Mucosa of descending colon (tissue), 3 donors: Measurements from ENCODE around the gene ACHE. TPM values are rescaled to one million over a fixed set of nuclear protein-coding genes. Genes with fewer than 3 reads are reported as not detected.

Source experiments
- ATAC-seq: fragments of 200-7000 bp; cut with Tn5 transposase; one replicate; pipeline ENCODE4 v1.9.1; 2020; ENCODE audit warnings: mild to moderate bottlenecking, moderate library complexity
- DNase-seq, 3 donors: peaks; one replicate each; pipeline ENCODE4 v3.0.0-alpha.2; 2020
- H3K36me3 ChIP-seq: fragments of 200-600 bp; one replicate; pipeline ENCODE4 v1.8.0; 2021; ENCODE audit warnings: low read depth, mild to moderate bottlenecking
- H3K4me1 ChIP-seq: fragments of 200-600 bp; one replicate; pipeline ENCODE4 v1.8.0; 2021; ENCODE audit warnings: low read depth, mild to moderate bottlenecking
- H3K4me3 ChIP-seq: fragments of 200-600 bp; one replicate; pipeline ENCODE4 v1.8.0; 2021; ENCODE audit warnings: mild to moderate bottlenecking
- H3K9me3 ChIP-seq: fragments of 200-600 bp; one replicate; pipeline ENCODE4 v1.8.0; 2021; ENCODE audit warnings: mild to moderate bottlenecking
- CTCF ChIP-seq: fragments of 200-600 bp; IDR thresholded peaks from one replicate; pipeline ENCODE4 v1.8.0; 2022; ENCODE audit warnings: antibody characterized with exemption, mild to moderate bottlenecking
- intact Hi-C, 2 donors: fragments of 100-400 bp; cut with DNase I in 1 of 2; cut with micrococcal nuclease in 1 of 2; formaldehyde crosslinking; loops; one replicate each; pipeline versions ENCODE4 v1.11.0 to v1.11.1; 2022; cut with DNase I, micrococcal nuclease
- total RNA-seq, 3 donors: library from RNA; stranded (reverse); fragmentation: NEBNext Ultra II Directional in 2 of 3; extraction: Animal tissue kit (Norgen Biotek cat#: 25700) in 2 of 3; gene quantifications; one replicate each; pipeline versions ENCODE4 v1.2.1 to v1.2.4, GENCODE V29; 2021 to 2023
- donor health status: DM: no; HTN: no; CAD: no; lungs with moderate emphysema.
- donor health status: DM: no; HTN: no; CAD: no.
- donor health status: DM: no; HTN: yes; CAD: no.

The ACHE gene
- total RNA-seq, 3 donors from 2014 or later: 16.2 to 41.4 (median 20.9) TPM

- Histone ChIP-seq H3K4me1 (peaks cover 9% of the 10 kb centered on the region), H3K9me3 (no peaks in the 10 kb centered on the region), H3K36me3 (peaks cover 8% of the 10 kb centered on the region), H3K4me3 (no peak overlapping the region)
- intact Hi-C loops: no loop called here
- ATAC-seq (no peak), DNase-seq (no peak)
- no peak for TF ChIP-seq CTCF
These were observed 12.7 kb downstream of the ACHE start for GRCh38 chr7:100882785-100883526.

- no peak for TF ChIP-seq CTCF
- H3K4me3 ChIP-seq: no peak overlapping the region
- DNase-seq (no peak), ATAC-seq (no peak)
- peaks cover 8% of the 10 kb centered on the region for H3K36me3 ChIP-seq
- no peaks in the 10 kb centered on the region for H3K9me3 ChIP-seq
- H3K4me1 ChIP-seq: peaks cover 1% of the 10 kb centered on the region
- intact Hi-C loops: no loop called here
These were observed 13.5 kb downstream of the ACHE start for GRCh38 chr7:100882201-100882600.

GRCh38 chr7:100881136-100881535 lies 14.6 kb downstream of the ACHE start:
- no peak for DNase-seq
- intact Hi-C loops: no loop called here

GRCh38 chr7:100880645-100881044 lies 15.0 kb downstream of the ACHE start:
- Histone ChIP-seq H3K9me3 (no peaks in the 10 kb centered on the region), H3K4me3 (no peak overlapping the region), H3K4me1 (peaks cover 16% of the 10 kb centered on the region), H3K36me3 (peaks cover under 1% of the 10 kb centered on the region)
- DNase-seq: no peak
- no peak for TF ChIP-seq CTCF
- no peak for ATAC-seq
- intact Hi-C loops: no loop called here

More at GRCh38 chr7:100881136-100881535, 14.6 kb downstream of the ACHE start:
- no peak for TF ChIP-seq CTCF
- ATAC-seq: no peak
- Histone ChIP-seq H3K4me3 (no peak overlapping the region), H3K9me3 (no peaks in the 10 kb centered on the region), H3K4me1 (peaks cover 11% of the 10 kb centered on the region), H3K36me3 (peaks cover 5% of the 10 kb centered on the region)

GRCh38 chr7:100879685-100880261 lies 15.9 kb downstream of the ACHE start:
- Histone ChIP-seq H3K4me3 (no peak overlapping the region), H3K9me3 (no peaks in the 10 kb centered on the region), H3K4me1 (peaks cover 16% of the 10 kb centered on the region), H3K36me3 (no peaks in the 10 kb centered on the region)
- TF ChIP-seq CTCF: no peak
- no peak for DNase-seq
- no peak for ATAC-seq
- intact Hi-C loops: no loop called here
